ENCODE data around the gene MARCO.

Gene MARCO, protein sequence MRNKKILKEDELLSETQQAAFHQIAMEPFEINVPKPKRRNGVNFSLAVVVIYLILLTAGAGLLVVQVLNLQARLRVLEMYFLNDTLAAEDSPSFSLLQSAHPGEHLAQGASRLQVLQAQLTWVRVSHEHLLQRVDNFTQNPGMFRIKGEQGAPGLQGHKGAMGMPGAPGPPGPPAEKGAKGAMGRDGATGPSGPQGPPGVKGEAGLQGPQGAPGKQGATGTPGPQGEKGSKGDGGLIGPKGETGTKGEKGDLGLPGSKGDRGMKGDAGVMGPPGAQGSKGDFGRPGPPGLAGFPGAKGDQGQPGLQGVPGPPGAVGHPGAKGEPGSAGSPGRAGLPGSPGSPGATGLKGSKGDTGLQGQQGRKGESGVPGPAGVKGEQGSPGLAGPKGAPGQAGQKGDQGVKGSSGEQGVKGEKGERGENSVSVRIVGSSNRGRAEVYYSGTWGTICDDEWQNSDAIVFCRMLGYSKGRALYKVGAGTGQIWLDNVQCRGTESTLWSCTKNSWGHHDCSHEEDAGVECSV

GRCh38 chr2:118942031-118942430 lies at the start of gene MARCO:
MARCO (plus strand) TSS chr2:118942194; CDS start chr2:118942301, 107 bp downstream.
- no peak within 1 kb of the TSS for H3K9ac ChIP-seq (ENCODE audit: low read depth, low read length)
- H3K27me3 ChIP-seq (ENCODE audit: control insufficient read depth, insufficient read depth, low read length), result no peaks in the 10 kb centered on the region
- no peaks in the 10 kb centered on the region for H3K9me3 ChIP-seq (ENCODE audit: control insufficient read depth, insufficient read depth, low read length)
- H3K4me1 ChIP-seq (ENCODE audit: control insufficient read depth, insufficient read depth, low read length), result no peaks in the 10 kb centered on the region
- H3K4me3 ChIP-seq (ENCODE audit: low read depth, low read length), result no peak within 1 kb of the TSS
- H3K36me3 ChIP-seq (ENCODE audit: control insufficient read depth, insufficient read depth, low read length), result no peaks in the 10 kb centered on the region

GRCh38 chr2:118893100-118893499 lies 48.9 kb upstream of the MARCO start:
- no peaks in the 10 kb centered on the region for H3K27me3 ChIP-seq (ENCODE audit: control insufficient read depth, insufficient read depth, low read length)
- no peaks in the 10 kb centered on the region for H3K36me3 ChIP-seq (ENCODE audit: control insufficient read depth, insufficient read depth, low read length)
- no peaks in the 10 kb centered on the region for H3K4me1 ChIP-seq (ENCODE audit: control insufficient read depth, insufficient read depth, low read length)
- H3K9ac ChIP-seq (ENCODE audit: low read depth, low read length), result no peak overlapping the region
- H3K9me3 ChIP-seq (ENCODE audit: control insufficient read depth, insufficient read depth, low read length), result no peaks in the 10 kb centered on the region
- H3K4me3 ChIP-seq (ENCODE audit: low read depth, low read length), result no peak overlapping the region

GRCh38 chr2:118902266-118903028 lies 39.5 kb upstream of the MARCO start:
- Histone ChIP-seq H3K4me1 (ENCODE audit: control insufficient read depth, insufficient read depth, low read length) (no peaks in the 10 kb centered on the region), H3K9ac (ENCODE audit: low read depth, low read length) (no peak overlapping the region), H3K9me3 (ENCODE audit: control insufficient read depth, insufficient read depth, low read length) (no peaks in the 10 kb centered on the region), H3K4me3 (ENCODE audit: low read depth, low read length) (no peak overlapping the region), H3K27me3 (ENCODE audit: control insufficient read depth, insufficient read depth, low read length) (no peaks in the 10 kb centered on the region), H3K36me3 (ENCODE audit: control insufficient read depth, insufficient read depth, low read length) (no peaks in the 10 kb centered on the region)

GRCh38 chr2:118903029-118903351 lies 39.0 kb upstream of the MARCO start:
- Histone ChIP-seq H3K27me3 (ENCODE audit: control insufficient read depth, insufficient read depth, low read length) (no peaks in the 10 kb centered on the region), H3K9me3 (ENCODE audit: control insufficient read depth, insufficient read depth, low read length) (no peaks in the 10 kb centered on the region), H3K36me3 (ENCODE audit: control insufficient read depth, insufficient read depth, low read length) (no peaks in the 10 kb centered on the region), H3K4me1 (ENCODE audit: control insufficient read depth, insufficient read depth, low read length) (no peaks in the 10 kb centered on the region), H3K4me3 (ENCODE audit: low read depth, low read length) (no peak overlapping the region), H3K9ac (ENCODE audit: low read depth, low read length) (no peak overlapping the region)

GRCh38 chr2:118903551-118904479 lies 38.2 kb upstream of the MARCO start:
- H3K4me3 ChIP-seq (ENCODE audit: low read depth, low read length), result no peak overlapping the region
- no peaks in the 10 kb centered on the region for H3K4me1 ChIP-seq (ENCODE audit: control insufficient read depth, insufficient read depth, low read length)
- H3K9ac ChIP-seq (ENCODE audit: low read depth, low read length), result no peak overlapping the region
- no peaks in the 10 kb centered on the region for H3K27me3 ChIP-seq (ENCODE audit: control insufficient read depth, insufficient read depth, low read length)
- no peaks in the 10 kb centered on the region for H3K36me3 ChIP-seq (ENCODE audit: control insufficient read depth, insufficient read depth, low read length)
- H3K9me3 ChIP-seq (ENCODE audit: control insufficient read depth, insufficient read depth, low read length), result no peaks in the 10 kb centered on the region

DNA sequence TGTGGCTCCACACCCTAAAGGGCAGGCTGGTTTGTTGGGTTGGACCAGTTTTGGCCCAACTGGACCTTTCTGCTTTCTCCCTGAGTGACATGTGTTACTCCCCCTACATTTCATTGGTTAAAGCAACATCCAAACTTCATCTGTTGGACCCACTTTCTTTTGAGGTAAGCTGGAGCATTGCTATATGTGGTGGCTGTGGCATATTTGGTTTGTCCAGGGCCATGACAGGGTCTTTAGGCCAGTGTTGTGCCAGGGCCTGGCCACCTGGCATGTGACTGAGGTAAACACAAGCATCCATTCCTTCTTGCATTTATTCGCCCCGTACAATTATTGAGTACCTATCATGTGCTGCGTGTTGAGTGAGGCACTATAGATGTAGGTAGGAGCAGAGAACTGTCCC lies 36.8 kb upstream of the MARCO start:
- no peak overlapping the region for H3K9ac ChIP-seq (ENCODE audit: low read depth, low read length)
- H3K27me3 ChIP-seq (ENCODE audit: control insufficient read depth, insufficient read depth, low read length), result no peaks in the 10 kb centered on the region
- no peaks in the 10 kb centered on the region for H3K36me3 ChIP-seq (ENCODE audit: control insufficient read depth, insufficient read depth, low read length)
- no peak overlapping the region for H3K4me3 ChIP-seq (ENCODE audit: low read depth, low read length)
- no peaks in the 10 kb centered on the region for H3K9me3 ChIP-seq (ENCODE audit: control insufficient read depth, insufficient read depth, low read length)
- no peaks in the 10 kb centered on the region for H3K4me1 ChIP-seq (ENCODE audit: control insufficient read depth, insufficient read depth, low read length)

- Histone ChIP-seq H3K4me1 (ENCODE audit: control insufficient read depth, insufficient read depth, low read length) (no peaks in the 10 kb centered on the region), H3K36me3 (ENCODE audit: control insufficient read depth, insufficient read depth, low read length) (no peaks in the 10 kb centered on the region), H3K27me3 (ENCODE audit: control insufficient read depth, insufficient read depth, low read length) (no peaks in the 10 kb centered on the region), H3K9me3 (ENCODE audit: control insufficient read depth, insufficient read depth, low read length) (no peaks in the 10 kb centered on the region), H3K9ac (ENCODE audit: low read depth, low read length) (no peak overlapping the region), H3K4me3 (ENCODE audit: low read depth, low read length) (no peak overlapping the region)
These were observed 35.8 kb upstream of the MARCO start for GRCh38 chr2:118906186-118906585.

GRCh38 chr2:118907759-118908158 lies 34.2 kb upstream of the MARCO start:
- no peak overlapping the region for H3K9ac ChIP-seq (ENCODE audit: low read depth, low read length)
- H3K4me1 ChIP-seq (ENCODE audit: control insufficient read depth, insufficient read depth, low read length), result no peaks in the 10 kb centered on the region
- H3K27me3 ChIP-seq (ENCODE audit: control insufficient read depth, insufficient read depth, low read length), result no peaks in the 10 kb centered on the region
- H3K9me3 ChIP-seq (ENCODE audit: control insufficient read depth, insufficient read depth, low read length), result no peaks in the 10 kb centered on the region
- H3K36me3 ChIP-seq (ENCODE audit: control insufficient read depth, insufficient read depth, low read length), result no peaks in the 10 kb centered on the region
- H3K4me3 ChIP-seq (ENCODE audit: low read depth, low read length), result no peak overlapping the region

- Histone ChIP-seq H3K27me3 (ENCODE audit: control insufficient read depth, insufficient read depth, low read length) (no peaks in the 10 kb centered on the region), H3K9me3 (ENCODE audit: control insufficient read depth, insufficient read depth, low read length) (no peaks in the 10 kb centered on the region), H3K36me3 (ENCODE audit: control insufficient read depth, insufficient read depth, low read length) (no peaks in the 10 kb centered on the region), H3K4me1 (ENCODE audit: control insufficient read depth, insufficient read depth, low read length) (no peaks in the 10 kb centered on the region), H3K4me3 (ENCODE audit: low read depth, low read length) (no peak overlapping the region), H3K9ac (ENCODE audit: low read depth, low read length) (no peak overlapping the region)
These were observed 32.8 kb upstream of the MARCO start for GRCh38 chr2:118909191-118909590.

GRCh38 chr2:118911166-118911856 lies 30.7 kb upstream of the MARCO start:
- Histone ChIP-seq H3K4me3 (ENCODE audit: low read depth, low read length) (no peak overlapping the region), H3K27me3 (ENCODE audit: control insufficient read depth, insufficient read depth, low read length) (no peaks in the 10 kb centered on the region), H3K9ac (ENCODE audit: low read depth, low read length) (no peak overlapping the region), H3K4me1 (ENCODE audit: control insufficient read depth, insufficient read depth, low read length) (no peaks in the 10 kb centered on the region), H3K9me3 (ENCODE audit: control insufficient read depth, insufficient read depth, low read length) (no peaks in the 10 kb centered on the region), H3K36me3 (ENCODE audit: control insufficient read depth, insufficient read depth, low read length) (no peaks in the 10 kb centered on the region)

DNA sequence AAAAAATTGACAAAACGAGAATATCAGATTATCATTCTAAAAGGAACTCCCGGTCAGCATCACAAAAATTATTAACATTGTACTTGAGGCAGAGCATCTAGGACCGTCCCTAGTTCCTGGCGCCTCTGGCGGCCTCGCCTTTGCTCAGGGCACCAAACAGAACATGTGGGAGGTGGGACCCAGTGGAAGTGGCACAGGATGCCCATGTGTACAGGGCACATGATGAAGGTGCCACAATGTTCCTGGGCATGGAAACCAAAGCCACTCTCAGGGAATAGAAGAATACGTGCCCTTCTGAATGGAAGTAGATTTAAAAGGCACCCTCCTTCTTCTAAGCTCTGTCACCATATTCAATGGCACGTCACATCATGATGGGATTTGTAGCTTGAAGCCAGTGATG lies 30.1 kb upstream of the MARCO start:
- no peaks in the 10 kb centered on the region for H3K27me3 ChIP-seq (ENCODE audit: control insufficient read depth, insufficient read depth, low read length)
- H3K9me3 ChIP-seq (ENCODE audit: control insufficient read depth, insufficient read depth, low read length), result no peaks in the 10 kb centered on the region
- H3K4me1 ChIP-seq (ENCODE audit: control insufficient read depth, insufficient read depth, low read length), result no peaks in the 10 kb centered on the region

More for the DNA sequence above, 30.1 kb upstream of the MARCO start:
- Histone ChIP-seq H3K36me3 (ENCODE audit: control insufficient read depth, insufficient read depth, low read length) (no peaks in the 10 kb centered on the region), H3K9ac (ENCODE audit: low read depth, low read length) (no peak overlapping the region), H3K4me3 (ENCODE audit: low read depth, low read length) (no peak overlapping the region)
